HG03025 (cell line): Measurements from ENCODE around the gene SYT1.
"Not testable (repeated sequence)": the region's sequence is repeated elsewhere in the genome, so short reads cannot be mapped to it uniquely, and the experiment has no call there.

ENCODE experiments used
- ATAC-seq: cut with Tn5 transposase; IDR thresholded peaks from one replicate; pipeline ENCODE4 v1.9.1; 2021; ENCODE audit warnings: mild to moderate bottlenecking, moderate library complexity; ENCODE audit not compliant: unreplicated experiment, low FRiP score

SYT1 gene

GRCh38 chr12:78964521-78964920 is 99.9 kb downstream of the SYT1 start:
- no peak for ATAC-seq

GRCh38 chr12:78966062-78966461 is 101.5 kb downstream of the SYT1 start:
- ATAC-seq = no peak

- no peak for ATAC-seq
Observed at GRCh38 chr12:78966926-78967325, 102.4 kb downstream of the SYT1 start.

GRCh38 chr12:78968226-78968625 is 103.7 kb downstream of the SYT1 start:
- ATAC-seq = no peak

- no peak for ATAC-seq
Observed at GRCh38 chr12:78970041-78970440, 105.5 kb downstream of the SYT1 start.

- ATAC-seq = no peak
Observed at GRCh38 chr12:78977304-78977867, 112.8 kb downstream of the SYT1 start.

GRCh38 chr12:78994168-78994791 is 129.7 kb downstream of the SYT1 start:
- ATAC-seq = no peak

GRCh38 chr12:79000501-79000900 is 135.9 kb downstream of the SYT1 start:
- no peak for ATAC-seq

- no peak for ATAC-seq
Observed at GRCh38 chr12:79001404-79001803, 136.8 kb downstream of the SYT1 start.

GRCh38 chr12:79006306-79006705 is 141.7 kb downstream of the SYT1 start:
- no peak for ATAC-seq

GRCh38 chr12:79008591-79008990 is 144.0 kb downstream of the SYT1 start:
- ATAC-seq = no peak

- ATAC-seq = no peak
Observed at GRCh38 chr12:79012636-79013035, 148.1 kb downstream of the SYT1 start.

- no peak for ATAC-seq
Observed at GRCh38 chr12:79016181-79016580, 151.6 kb downstream of the SYT1 start.

- ATAC-seq = no peak
Observed at GRCh38 chr12:79019672-79020071, 155.1 kb downstream of the SYT1 start.

GRCh38 chr12:79020106-79020505 is 155.5 kb downstream of the SYT1 start:
- no peak for ATAC-seq

- no peak for ATAC-seq
Observed at GRCh38 chr12:79021021-79021420, 156.4 kb downstream of the SYT1 start.

- ATAC-seq = no peak
Observed at GRCh38 chr12:79023261-79023660, 158.7 kb downstream of the SYT1 start.

- no peak for ATAC-seq
Observed at GRCh38 chr12:79023784-79024183, 159.2 kb downstream of the SYT1 start.

- no peak for ATAC-seq
Observed at GRCh38 chr12:79033788-79034187, 169.2 kb downstream of the SYT1 start.

GRCh38 chr12:79044748-79045147 is 180.2 kb downstream of the SYT1 start:
- not testable (repeated sequence) for ATAC-seq

- not testable (repeated sequence) for ATAC-seq
Observed at GRCh38 chr12:79045149-79045703, 180.7 kb downstream of the SYT1 start.

- ATAC-seq = no peak
Observed at GRCh38 chr12:79046021-79046420, 181.4 kb downstream of the SYT1 start.
